ENCODE data around the gene MDFIC.

MDFIC gene

GRCh38 chr7:114929570-114929969, 7.7 kb downstream of the MDFIC start:
- no peak for TF ChIP-seq CTCF (IDR thresholded peaks at IDR 0.05; ENCODE audit: low read depth, low read length)
- Histone ChIP-seq H3K9me3 (ENCODE audit: severe bottlenecking) (no peaks in the 10 kb centered on the region), H3K27me3 (ENCODE audit: insufficient read depth, low read depth, severe bottlenecking) (no peaks in the 10 kb centered on the region), H3K4me3 (ENCODE audit: low read depth, low read length) (no peak overlapping the region), H3K27ac (no peak overlapping the region), H3K36me3 (no peaks in the 10 kb centered on the region)
- DNase-seq, result no peak

GRCh38 chr7:114930107-114930661, 8.3 kb downstream of the MDFIC start:
- Histone ChIP-seq H3K4me3 (ENCODE audit: low read depth, low read length) (no peak overlapping the region), H3K36me3 (no peaks in the 10 kb centered on the region), H3K9me3 (ENCODE audit: severe bottlenecking) (no peaks in the 10 kb centered on the region), H3K27me3 (ENCODE audit: insufficient read depth, low read depth, severe bottlenecking) (no peaks in the 10 kb centered on the region), H3K27ac (no peak overlapping the region)
- DNase-seq, result no peak
- TF ChIP-seq CTCF (IDR thresholded peaks at IDR 0.05; ENCODE audit: low read depth, low read length), result no peak

GRCh38 chr7:114930829-114931655, 9.1 kb downstream of the MDFIC start:
- Histone ChIP-seq H3K36me3 (no peaks in the 10 kb centered on the region), H3K27me3 (ENCODE audit: insufficient read depth, low read depth, severe bottlenecking) (no peaks in the 10 kb centered on the region), H3K27ac (no peak overlapping the region), H3K4me3 (ENCODE audit: low read depth, low read length) (no peak overlapping the region), H3K9me3 (ENCODE audit: severe bottlenecking) (no peaks in the 10 kb centered on the region)
- DNase-seq, result no peak
- TF ChIP-seq CTCF (IDR thresholded peaks at IDR 0.05; ENCODE audit: low read depth, low read length), result no peak

GRCh38 chr7:114931656-114932011, 9.7 kb downstream of the MDFIC start:
- no peak overlapping the region for H3K27ac ChIP-seq
- H3K4me3 ChIP-seq (ENCODE audit: low read depth, low read length), result no peak overlapping the region
- DNase-seq, result no peak

GRCh38 chr7:114932991-114933390, 11.1 kb downstream of the MDFIC start:
- H3K36me3 ChIP-seq, result no peaks in the 10 kb centered on the region
- H3K27ac ChIP-seq, result no peak overlapping the region
- no peak for TF ChIP-seq CTCF (IDR thresholded peaks at IDR 0.05; ENCODE audit: low read depth, low read length)
- H3K4me3 ChIP-seq (ENCODE audit: low read depth, low read length), result no peak overlapping the region
- H3K27me3 ChIP-seq (ENCODE audit: insufficient read depth, low read depth, severe bottlenecking), result no peaks in the 10 kb centered on the region
- no peaks in the 10 kb centered on the region for H3K9me3 ChIP-seq (ENCODE audit: severe bottlenecking)
- no peak for DNase-seq

More at GRCh38 chr7:114931656-114932011, 9.7 kb downstream of the MDFIC start:
- H3K9me3 ChIP-seq (ENCODE audit: severe bottlenecking), result no peaks in the 10 kb centered on the region
- no peaks in the 10 kb centered on the region for H3K36me3 ChIP-seq
- no peaks in the 10 kb centered on the region for H3K27me3 ChIP-seq (ENCODE audit: insufficient read depth, low read depth, severe bottlenecking)
- no peak for TF ChIP-seq CTCF (IDR thresholded peaks at IDR 0.05; ENCODE audit: low read depth, low read length)
